ENCODE measurements around the gene ATXN10. TPM values are rescaled to one million over a fixed set of nuclear protein-coding genes. Genes with fewer than 3 reads are reported as not detected.

The ATXN10 gene
- total and polyA plus RNA-seq, 2 of the 8 experiments (the other 6 are each of a cell fraction or from before 2014, with no cell fraction given), result 134 to 210 TPM

DNA sequence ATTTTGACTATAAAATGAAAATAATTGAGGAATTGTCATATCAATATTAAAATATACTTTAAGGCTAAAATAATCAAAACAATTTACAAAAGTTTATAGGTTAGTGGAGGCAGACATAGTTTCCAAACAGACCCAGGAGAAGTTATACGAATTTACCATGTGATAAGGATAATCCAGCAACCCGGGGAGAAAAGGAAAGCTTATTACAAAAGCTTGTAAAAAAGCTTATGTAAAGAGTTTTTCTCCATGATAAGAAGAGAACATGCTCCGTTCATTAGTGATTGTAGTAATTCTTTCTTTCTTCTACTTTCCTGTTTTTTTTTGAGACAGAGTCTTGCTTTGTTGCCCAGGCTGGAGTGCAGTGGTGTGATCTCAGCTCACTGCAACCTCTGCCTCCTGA lies 79.0 kb downstream of the ATXN10 start:
- CTCF ChIA-PET (ENCODE audit: partially characterized antibody), result interaction anchor here (1.1 to 1.2 kb wide), 2 partner anchors 35 to 82 kb away, joined by 3 to 5 read pairs; no protein-coding TSS in a partner anchor
- peaks cover 0 to 7% (median 0%) of the 10 kb centered on the region in 4 experiments; a peak in 1 of 8 replicates for H3K36me3 ChIP-seq (ENCODE audit: control insufficient read depth in 2 of 4, insufficient read depth in 4 of 4, low read length in 3 of 4)

More for the DNA sequence above, 79.0 kb downstream of the ATXN10 start:
- no peak overlapping the region for H3K4ac ChIP-seq (replicated peaks; ENCODE audit: insufficient read length, low read depth, low read length)
- no peak overlapping the region for H3K4me3 ChIP-seq (ENCODE audit: extremely low read depth in 1 of 4, insufficient read depth in 2 of 4, low read depth in 3 of 4, low read length in 4 of 4)
- no peaks in the 10 kb centered on the region for H3K9me3 ChIP-seq (ENCODE audit: insufficient read depth in 2 of 2, low read depth in 1 of 2, low read length in 1 of 2)
- H3K79me2 ChIP-seq (ENCODE audit: control insufficient read depth in 1 of 2, insufficient read depth in 2 of 2, low read length in 2 of 2), result no peaks in the 10 kb centered on the region
- H2AK5ac ChIP-seq (ENCODE audit: low read depth, low read length), result no peak overlapping the region
- H3K56ac ChIP-seq (replicated peaks; ENCODE audit: insufficient read length, low read depth, low read length), result no peak overlapping the region
- no peak overlapping the region for H4K91ac ChIP-seq (replicated peaks; ENCODE audit: insufficient read length, low read length)
- H3K18ac ChIP-seq (ENCODE audit: extremely low read depth, low read length), result no peak overlapping the region
- no peak overlapping the region for H2BK5ac ChIP-seq (ENCODE audit: low read depth, low read length)
- no peak overlapping the region for H3K23ac ChIP-seq (ENCODE audit: insufficient read length)
- H3K27me3 ChIP-seq (replicated peaks in 1 of 4; ENCODE audit: control insufficient read depth in 3 of 4, extremely low read depth in 1 of 4, insufficient read depth in 3 of 4, low read length in 3 of 4), result no peaks in the 10 kb centered on the region
- no peak overlapping the region for H2BK120ac ChIP-seq (replicated peaks; ENCODE audit: low read depth, low read length)
- H3K23me2 ChIP-seq (ENCODE audit: low read depth, low read length), result no peaks in the 10 kb centered on the region
- POLR2A ChIA-PET (ENCODE audit: partially characterized antibody), result interaction anchor here (1.2 kb wide), 1 partner anchor 62 kb away, joined by 3 read pairs; no protein-coding TSS in a partner anchor
- no peak overlapping the region for H3K14ac ChIP-seq (ENCODE audit: insufficient read length)
- TF ChIP-seq CBX5 (IDR thresholded peaks at IDR 0.05; ENCODE audit: low read depth, low read length), result no peak
- no peak for TF ChIP-seq TCF12 (IDR thresholded peaks at IDR 0.05; ENCODE audit: low read depth, low read length)
- TF ChIP-seq SP1 (IDR thresholded peaks at IDR 0.05; ENCODE audit: low read depth, low read length), result no peak
- TF ChIP-seq RFX5 (IDR thresholded peaks at IDR 0.05; ENCODE audit: borderline replicate concordance, low read depth, low read length), result no peak
- TF ChIP-seq, protein P1, sequence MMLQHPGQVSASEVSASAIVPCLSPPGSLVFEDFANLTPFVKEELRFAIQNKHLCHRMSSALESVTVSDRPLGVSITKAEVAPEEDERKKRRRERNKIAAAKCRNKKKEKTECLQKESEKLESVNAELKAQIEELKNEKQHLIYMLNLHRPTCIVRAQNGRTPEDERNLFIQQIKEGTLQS (IDR thresholded peaks at IDR 0.05; ENCODE audit: insufficient read depth, low read depth, low read length), result no peak
- TF ChIP-seq EZH2 (IDR thresholded peaks at IDR 0.05; ENCODE audit: low read depth, low read length, severe bottlenecking), result no peak
- TF ChIP-seq KDM4A (IDR thresholded peaks at IDR 0.05; ENCODE audit: low read depth, low read length, severe bottlenecking), result no peak
- TF ChIP-seq RXRA (IDR thresholded peaks at IDR 0.05; ENCODE audit: insufficient read depth, low read depth, low read length), result no peak
- TF ChIP-seq SAP30 (IDR thresholded peaks at IDR 0.05; ENCODE audit: insufficient read depth, insufficient replicate concordance, low read length), result no peak
- TF ChIP-seq KDM5A (IDR thresholded peaks at IDR 0.05; ENCODE audit: low read length), result no peak
- H3K4me1 ChIP-seq (replicated peaks in 1 of 4; ENCODE audit: control insufficient read depth in 3 of 4, insufficient read depth in 4 of 4, low read length in 3 of 4), result no peaks in the 10 kb centered on the region; a peak in 1 of 7 replicates
- H2BK20ac ChIP-seq (ENCODE audit: low read length), result no peak overlapping the region
- H3K27ac ChIP-seq (ENCODE audit: low read depth, low read length), result no peak overlapping the region
- no peak overlapping the region for H3K9ac ChIP-seq (replicated peaks in 1 of 4; ENCODE audit: extremely low read depth in 1 of 4, low read depth in 3 of 4, low read length in 3 of 4)
- no peak overlapping the region for H3K4me2 ChIP-seq (ENCODE audit: insufficient read depth in 1 of 2, low read depth in 2 of 2, low read length in 2 of 2)
- H4K8ac ChIP-seq (ENCODE audit: extremely low read depth, insufficient read depth, low read length), result no peak overlapping the region
- no peak overlapping the region for H4K5ac ChIP-seq (ENCODE audit: insufficient read length, low read depth, low read length)
- H2BK15ac ChIP-seq (ENCODE audit: low read length), result no peak overlapping the region
- no peak overlapping the region for H2AFZ ChIP-seq (ENCODE audit: low read length)
- H2BK12ac ChIP-seq (ENCODE audit: low read depth, low read length), result no peak overlapping the region
- H3K79me1 ChIP-seq (ENCODE audit: low read depth, low read length), result no peaks in the 10 kb centered on the region; the same call in 1 of the 2 replicates
- H4K20me1 ChIP-seq (replicated peaks in 1 of 2; ENCODE audit: control insufficient read depth in 1 of 2, insufficient read depth in 2 of 2, low read length in 2 of 2), result peaks cover 0 to 5% of the 10 kb centered on the region in 2 experiments
- FAIRE-seq, result no peak
- no peak for DNase-seq (ENCODE audit: low read depth in 1 of 2, low spot score in 2 of 2)
- 88% methylated on average over 3 of the region's 3 CpGs; no CpG with 5 or more reads in 1 of the 2 experiments for WGBS, 2 experiments (ENCODE audit: extremely low coverage in 1 of 2, insufficient coverage in 1 of 2, insufficient read length in 1 of 2, insufficient replicate concordance in 2 of 2, low coverage in 1 of 2, low lambda C conversion rate in 2 of 2, missing lambda C conversion rate in 1 of 2)

Measured in H1 (cell line).